ENCODE results near the gene CTDNEP1.

Gene CTDNEP1

DNA sequence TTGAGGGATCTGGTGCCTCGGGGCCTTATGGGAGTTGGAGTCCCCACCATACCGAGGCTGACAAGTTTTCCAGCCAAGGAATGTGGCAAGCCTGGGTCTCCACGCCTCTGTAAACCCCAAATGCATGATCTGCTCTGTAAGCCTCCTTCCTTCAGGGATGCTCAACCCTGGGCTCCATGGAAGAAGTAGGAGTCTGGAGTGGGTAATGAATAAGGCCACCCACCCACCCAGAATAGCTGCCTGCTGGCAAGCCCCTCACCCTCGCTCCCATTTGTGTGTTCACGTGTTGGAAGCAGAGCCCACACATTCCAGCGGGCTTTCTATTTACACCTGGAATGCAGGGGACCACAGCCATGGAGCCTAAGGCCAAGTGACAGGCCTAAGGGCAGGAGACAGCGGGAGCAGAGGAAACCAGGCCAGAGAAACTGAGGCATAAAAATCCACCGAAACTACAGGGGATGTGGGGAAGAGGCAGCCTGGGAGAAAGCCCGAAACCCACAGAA is 36.3 kb downstream of the CTDNEP1 start:
- DNase-seq (ENCODE audit: low spot score): no peak

DNA sequence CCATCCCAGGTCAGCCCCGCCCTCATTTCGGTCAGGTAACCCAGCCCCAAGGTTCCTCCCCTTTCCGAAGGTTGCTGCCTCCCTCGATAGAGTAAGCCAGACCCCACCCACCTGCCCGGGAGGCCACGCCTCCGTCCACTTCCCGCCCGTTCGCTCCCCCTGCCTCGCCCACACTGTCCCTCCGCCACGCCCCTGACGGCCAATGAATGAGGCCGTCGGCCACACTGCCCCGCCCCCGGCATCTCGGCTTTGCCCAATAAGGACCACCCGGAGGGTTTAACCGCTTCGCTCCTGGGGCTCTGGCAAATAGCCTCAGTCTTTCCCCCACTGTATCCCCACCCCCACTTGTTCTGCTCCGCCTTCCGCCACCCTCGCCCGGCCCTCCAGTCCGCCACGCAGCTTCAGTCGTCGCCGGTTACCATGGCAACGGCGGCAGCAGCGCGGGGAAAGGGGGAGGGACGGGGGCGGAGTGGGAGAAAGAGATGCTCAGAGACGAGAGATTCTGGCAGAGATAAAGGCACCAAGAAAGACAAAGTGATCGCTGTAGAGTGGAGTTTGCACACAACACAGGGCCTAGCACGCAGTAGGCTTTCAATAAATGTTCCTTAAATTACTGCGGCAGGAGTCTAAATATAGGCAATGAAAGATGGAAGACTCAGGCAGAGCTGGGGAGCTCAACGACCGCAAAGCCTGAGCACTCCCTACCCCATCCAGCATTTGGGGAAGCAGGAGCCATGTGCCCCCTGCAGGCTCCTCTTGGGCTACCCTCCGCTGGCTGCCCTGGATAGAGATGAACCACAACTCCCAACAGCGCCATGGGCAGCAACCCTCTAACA is 37.0 kb downstream of the CTDNEP1 start:
- DNase-seq (ENCODE audit: low spot score): peak; percentile 99

DNA sequence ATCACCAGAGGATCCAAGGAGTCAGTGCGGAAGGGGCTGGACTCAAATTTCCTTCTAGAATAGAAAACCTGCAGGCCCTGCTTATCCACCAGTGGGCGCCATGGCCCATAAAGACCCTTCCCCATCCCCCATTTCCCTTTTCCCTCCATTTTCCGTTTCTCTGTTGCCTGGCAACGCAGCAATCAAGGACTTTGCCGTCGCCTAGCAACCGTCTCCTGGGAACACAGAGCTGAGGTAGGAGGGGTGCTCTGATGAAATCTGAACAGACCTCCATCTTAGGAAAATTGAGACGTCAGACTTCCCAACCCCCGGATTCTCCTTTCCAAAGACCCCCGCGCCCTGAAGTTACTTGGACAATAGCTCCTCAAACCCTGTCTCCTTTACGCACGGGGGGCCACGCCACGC is 37.6 kb downstream of the CTDNEP1 start:
- DNase-seq (ENCODE audit: low spot score): peak; percentile 50

DNA sequence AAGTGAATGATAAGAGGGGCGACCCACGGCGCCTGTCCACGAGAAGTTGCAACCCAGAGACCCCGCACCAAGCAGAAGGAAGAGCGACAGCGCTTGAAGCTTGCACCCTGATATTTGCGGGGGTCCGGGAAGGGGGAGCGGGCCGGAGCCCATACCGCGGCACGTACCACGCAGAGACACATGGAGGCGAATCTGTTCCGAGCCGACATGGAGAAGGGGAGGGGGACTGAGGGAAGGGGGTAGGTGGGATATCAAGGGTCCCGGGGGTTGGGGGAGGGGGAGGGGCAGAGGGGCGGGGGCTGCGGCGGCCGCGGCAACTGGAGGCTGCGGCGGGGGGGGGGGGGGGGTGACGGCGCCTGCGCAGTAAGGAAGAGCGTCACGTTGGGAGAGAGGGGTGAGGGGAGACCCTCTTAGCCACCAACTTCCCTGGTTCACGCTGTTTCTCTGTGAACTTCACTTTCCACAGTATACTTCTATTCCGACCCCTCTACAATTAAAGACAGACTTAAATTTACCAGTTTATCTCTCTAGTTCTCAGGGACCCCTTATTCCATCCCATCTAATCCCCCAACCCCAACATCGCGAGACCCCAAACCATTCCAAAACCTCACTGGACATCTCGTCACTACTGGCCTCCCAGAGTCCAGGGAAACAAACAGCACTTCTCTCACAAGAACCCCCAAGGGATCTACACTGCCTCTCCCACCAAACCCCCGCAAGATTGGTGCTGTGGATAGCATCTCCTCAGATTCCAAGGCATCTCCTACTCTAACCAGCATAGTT is 39.9 kb downstream of the CTDNEP1 start:
- no peak for DNase-seq (ENCODE audit: low spot score)

DNA sequence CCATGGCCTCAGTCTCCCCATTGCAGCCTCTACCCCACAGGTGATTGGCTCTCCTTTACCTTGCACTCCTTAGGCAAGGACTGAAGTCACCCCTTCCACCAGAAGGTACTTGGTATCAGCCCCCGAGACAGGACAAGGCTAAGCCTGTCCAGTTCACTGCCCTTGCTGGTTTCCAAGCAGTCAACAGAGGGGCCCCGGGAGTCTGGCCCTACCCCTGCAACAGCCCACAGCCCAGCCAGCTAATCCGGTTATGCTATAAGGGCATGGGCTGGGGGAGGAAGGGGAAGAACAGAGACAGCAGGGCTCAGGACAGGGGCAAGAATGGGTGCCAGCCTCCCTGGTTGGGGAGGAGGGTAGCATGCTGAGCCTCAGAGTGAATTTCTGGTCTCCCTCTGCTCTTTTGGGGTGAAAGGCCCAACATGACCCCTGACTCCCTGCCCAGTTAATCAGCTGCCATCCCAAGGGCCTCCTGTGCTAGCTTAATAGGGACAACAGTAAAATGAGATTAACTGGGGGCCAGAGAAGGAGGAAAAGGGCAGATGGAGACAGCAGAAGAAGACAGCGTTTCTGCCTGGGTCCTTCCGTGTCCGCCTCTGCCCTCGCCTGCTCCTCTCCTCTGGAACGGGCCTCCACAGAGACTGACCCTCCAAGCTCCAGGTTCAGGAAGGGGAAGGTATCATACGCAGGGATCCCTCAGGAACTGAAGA is 42.6 kb downstream of the CTDNEP1 start:
- no peak for DNase-seq (ENCODE audit: low spot score)

DNA sequence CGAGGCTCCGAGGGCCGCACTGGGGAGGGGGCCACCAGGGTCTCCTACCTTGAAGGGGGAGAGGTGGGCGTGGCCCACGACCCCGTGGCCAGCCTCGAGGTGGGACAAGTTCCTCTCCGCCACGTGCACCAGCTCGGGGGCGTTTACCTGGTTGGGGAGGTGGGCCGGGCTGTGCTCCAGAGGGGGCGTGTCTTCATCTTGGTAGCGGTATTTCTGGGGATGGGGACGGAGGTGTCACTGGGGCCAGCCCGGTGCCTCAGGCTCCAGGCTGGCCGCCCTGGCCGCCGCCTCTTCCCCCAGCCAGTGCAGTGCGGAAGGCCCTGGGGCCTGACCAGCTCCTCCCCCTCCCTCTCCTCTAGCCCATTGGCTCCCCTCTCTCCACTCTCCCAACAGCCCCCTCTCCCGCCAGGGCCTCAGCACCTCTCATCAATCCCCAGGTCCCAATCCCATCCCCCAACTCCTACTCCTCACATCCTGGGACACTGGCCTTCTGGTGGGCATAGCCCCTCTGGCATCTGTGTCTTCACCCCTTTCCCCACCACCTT is 43.4 kb downstream of the CTDNEP1 start:
- DNase-seq (ENCODE audit: low spot score): no peak

DNA sequence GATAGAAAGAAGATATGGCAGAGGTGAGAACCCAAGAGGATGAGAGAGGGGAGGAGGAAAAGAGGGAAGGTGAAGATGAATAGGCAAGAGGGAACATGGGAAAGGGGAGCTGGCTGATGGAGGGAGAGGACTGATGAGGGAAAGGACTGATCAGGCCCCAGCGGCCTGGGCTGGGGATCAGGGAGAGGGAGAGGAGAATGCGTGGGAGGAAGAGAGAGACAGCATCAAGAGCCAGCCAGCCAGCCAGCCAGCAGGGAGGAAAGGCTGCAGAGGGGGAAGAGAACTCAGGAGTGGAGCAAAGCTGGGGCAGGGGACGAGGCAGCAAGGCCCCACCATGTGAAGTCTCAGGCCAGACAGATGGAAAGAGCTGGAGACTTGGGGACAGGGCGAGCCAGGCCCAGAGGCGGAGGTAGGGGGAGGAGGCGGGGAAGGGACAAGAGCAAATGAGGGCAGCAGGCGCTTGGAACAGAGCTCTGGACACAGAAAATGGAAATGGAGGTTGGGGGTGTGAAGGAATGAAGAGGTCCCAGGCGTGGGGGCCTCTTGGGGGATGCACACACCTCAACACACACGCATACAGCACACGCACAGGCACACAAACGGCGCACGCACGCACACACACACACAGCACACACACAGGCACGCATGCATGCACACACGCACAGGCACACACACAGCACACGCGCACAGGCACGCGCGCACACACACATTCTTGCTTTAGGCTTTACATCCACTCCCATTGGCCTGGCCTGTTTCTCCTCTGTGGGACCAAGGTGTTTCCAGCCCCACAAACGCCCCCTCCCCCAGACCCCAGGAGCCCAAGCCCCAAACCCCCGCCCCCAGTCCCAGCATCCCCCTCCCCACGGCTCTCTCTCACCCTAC is 44.2 kb downstream of the CTDNEP1 start:
- no peak for DNase-seq (ENCODE audit: low spot score)

DNA sequence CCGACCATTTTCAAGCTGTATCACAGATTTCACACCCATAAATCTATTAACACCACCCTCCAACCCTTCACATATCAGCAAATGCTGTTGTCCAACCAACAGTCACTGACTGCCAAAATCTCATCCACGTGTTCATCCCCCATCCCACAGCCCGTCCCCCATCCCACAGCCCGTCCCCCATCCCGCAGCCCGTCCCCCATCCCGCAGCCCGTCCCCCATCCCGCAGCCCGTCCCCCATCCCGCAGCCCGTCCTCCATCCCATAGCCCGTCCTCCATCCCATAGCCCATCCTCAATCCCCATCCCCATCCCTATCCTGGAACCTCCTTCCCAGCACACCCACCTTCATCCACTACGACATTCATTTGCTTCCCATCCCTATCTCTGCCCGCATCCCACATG is 46.0 kb downstream of the CTDNEP1 start:
- DNase-seq (ENCODE audit: low spot score): no peak

DNA sequence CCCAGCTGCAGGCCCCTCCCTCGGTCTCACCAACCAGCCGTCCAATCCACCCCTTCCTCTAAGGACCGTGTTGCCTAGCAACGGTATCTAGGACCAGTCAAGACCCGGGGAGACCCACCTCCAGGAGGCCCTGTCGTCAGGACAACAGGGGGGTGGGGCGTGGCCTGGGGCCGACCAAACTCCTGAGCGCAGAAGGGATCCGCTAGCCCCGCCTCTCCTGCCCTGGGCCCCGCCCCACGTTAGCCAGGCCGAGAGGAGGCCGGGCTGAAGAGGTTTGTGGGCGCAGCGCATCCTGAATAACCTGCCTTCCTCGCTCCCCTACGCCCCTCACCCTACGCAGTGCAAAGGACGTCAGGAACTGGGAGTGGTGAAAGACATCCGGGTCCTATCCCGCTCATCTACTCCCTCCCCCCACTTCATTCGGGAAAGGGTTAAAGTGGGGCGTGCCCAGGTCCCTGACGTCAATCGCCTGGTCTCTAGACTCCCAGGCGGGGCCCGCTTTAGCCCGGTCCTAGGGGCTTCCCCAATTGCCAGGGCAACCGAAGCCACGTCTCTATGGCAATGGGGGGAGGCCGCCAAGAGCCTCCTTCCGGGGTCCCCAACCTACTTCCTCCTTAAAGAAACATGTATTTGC is 46.6 kb downstream of the CTDNEP1 start:
- DNase-seq (ENCODE audit: low spot score): peak; percentile 91

DNA sequence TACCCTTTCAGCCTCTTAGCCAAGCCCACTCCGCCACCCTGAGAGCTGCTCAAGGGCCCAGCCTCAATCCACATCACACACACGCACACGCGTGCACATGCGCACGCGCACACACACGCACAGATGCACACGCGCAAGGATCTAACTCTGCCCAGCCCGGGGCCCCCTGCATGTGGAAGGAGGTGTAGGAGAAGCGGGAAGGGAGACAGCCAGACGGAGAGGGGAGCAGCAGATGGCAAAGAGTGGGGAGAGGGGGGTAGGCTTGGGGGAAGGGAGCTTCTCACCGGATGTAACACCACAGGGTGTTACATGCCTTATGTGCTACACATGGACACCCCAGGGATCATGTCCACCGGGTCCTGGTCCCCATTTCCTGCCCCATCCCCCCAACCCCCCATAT is 47.2 kb downstream of the CTDNEP1 start:
- DNase-seq (ENCODE audit: low spot score): no peak

DNA sequence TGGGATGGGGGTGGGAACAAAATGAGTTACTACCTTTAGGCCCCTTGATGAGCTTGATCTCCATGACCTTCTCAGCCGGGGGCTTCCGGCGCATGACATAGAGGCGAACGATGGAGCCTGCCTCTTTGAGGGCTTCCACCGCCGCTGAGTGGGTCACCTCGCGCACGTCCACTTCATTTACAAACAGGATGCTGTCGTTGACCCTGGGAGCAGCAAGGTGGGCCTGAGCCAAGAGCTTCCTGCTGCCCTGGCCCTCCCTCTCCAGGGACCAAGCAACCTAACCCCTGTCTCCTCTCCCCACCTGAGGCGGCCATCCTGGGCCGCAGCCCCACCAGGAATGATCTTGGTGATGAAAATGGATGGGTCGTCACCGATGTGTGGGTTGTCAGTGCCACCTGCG is 48.1 kb downstream of the CTDNEP1 start:
- DNase-seq (ENCODE audit: low spot score): no peak

DNA sequence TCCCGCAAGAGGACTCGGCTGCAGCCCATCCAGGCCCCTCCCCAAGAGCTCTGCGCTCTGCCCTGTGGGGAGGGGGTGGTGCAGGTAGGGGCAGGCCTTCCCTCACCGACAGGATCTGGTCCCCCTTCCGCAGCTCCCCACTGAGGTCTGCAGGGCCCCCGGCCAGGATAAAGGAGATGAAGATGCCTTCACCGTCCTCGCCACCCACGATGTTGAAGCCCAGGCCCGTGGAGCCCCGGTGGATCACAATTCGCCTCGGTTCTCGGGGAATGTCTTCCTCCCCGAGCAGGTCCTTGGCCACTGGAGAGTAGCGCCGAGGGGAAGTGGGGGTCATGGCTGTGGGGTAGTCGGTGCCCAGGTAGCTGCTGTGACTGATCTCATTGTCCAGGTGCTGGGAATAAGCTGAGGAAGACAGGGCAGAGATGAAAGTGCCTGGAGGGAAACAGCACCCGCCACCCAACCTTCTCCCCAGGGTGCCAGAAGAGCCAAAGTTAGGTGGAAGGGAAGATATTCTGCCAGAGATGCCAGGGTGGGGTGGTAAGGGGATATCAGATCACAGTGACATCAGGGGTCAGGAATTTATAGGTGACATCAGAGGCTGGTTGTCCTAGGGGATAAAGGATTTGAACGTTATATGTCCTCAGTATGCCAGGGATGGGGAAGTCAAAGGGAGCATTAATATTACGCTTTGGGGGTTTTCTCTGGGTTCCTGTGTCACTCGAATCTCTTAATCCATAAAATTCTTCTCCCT is 54.7 kb downstream of the CTDNEP1 start:
- DNase-seq (ENCODE audit: low spot score): no peak

DNA sequence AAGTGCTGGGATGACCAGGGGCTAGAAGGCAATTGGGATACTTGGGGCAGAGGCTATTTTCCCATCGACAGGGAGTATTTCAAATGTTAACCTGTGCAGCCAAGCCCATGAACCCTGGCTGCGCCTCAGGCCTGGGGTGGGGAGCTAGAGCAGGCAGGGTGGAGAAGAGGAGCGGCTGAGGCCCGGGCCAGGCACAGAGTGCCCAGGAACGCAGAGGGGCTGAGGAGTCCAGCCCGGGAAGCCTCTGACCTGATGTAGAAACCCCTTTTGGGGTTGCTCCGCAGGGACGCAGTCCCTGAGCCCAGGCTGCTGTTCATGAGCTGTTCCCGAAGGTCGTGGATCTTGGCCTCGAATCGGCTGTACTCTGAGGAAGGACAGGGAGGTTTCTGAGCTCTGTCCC is 55.6 kb downstream of the CTDNEP1 start:
- DNase-seq (ENCODE audit: low spot score): no peak
